Stimulated activated CD8-positive, alpha-beta memory T cell treated with anti-CD3 and anti-CD28 coated beads, Interleukin-15, amount 100 ng/mL, for 1 hour (primary cell): Measurements from ENCODE around the gene AUP1.
A peak's percentile ranks its signal among the peaks of the same experiment; 100 is the strongest.

Experiments
- DNase-seq: peaks from one replicate; pipeline ENCODE4 v3.0.0-alpha.2; 2020; ENCODE audit warnings: low read depth

The AUP1 gene

GRCh38 chr2:74513605-74514367, 15.7 kb downstream of the AUP1 start:
- no peak for DNase-seq

GRCh38 chr2:74512744-74513604, 16.5 kb downstream of the AUP1 start:
- no peak for DNase-seq

- no peak for DNase-seq
Observed at GRCh38 chr2:74511104-74511989, 18.2 kb downstream of the AUP1 start.

GRCh38 chr2:74510272-74510671, 19.2 kb downstream of the AUP1 start:
- no peak for DNase-seq

- DNase-seq = no peak
Observed at GRCh38 chr2:74507926-74508520, 21.5 kb downstream of the AUP1 start.

- peak; percentile 99 for DNase-seq
Observed at GRCh38 chr2:74507145-74507925, 22.2 kb downstream of the AUP1 start, which contains the start of gene PCGF1. Gene PCGF1 (minus strand): TSS chr2:74507695. CDS start chr2:74507668, 27 bp downstream.

GRCh38 chr2:74505448-74506246, 23.9 kb downstream of the AUP1 start:
- no peak for DNase-seq

- no peak for DNase-seq
Observed at GRCh38 chr2:74504591-74504990, 24.9 kb downstream of the AUP1 start.

- DNase-seq = no peak
Observed at GRCh38 chr2:74503506-74504475, 25.7 kb downstream of the AUP1 start.

- DNase-seq = no peak
Observed at GRCh38 chr2:74502720-74503505, 26.6 kb downstream of the AUP1 start.

- DNase-seq = no peak
Observed at GRCh38 chr2:74502147-74502719, 27.3 kb downstream of the AUP1 start.

- no peak for DNase-seq
Observed at GRCh38 chr2:74501335-74502071, 28.0 kb downstream of the AUP1 start.

- no peak for DNase-seq
Observed at GRCh38 chr2:74500578-74500946, 28.9 kb downstream of the AUP1 start.

- no peak for DNase-seq
Observed at GRCh38 chr2:74499940-74500577, 29.4 kb downstream of the AUP1 start.

- DNase-seq = no peak
Observed at GRCh38 chr2:74499267-74499939, 30.1 kb downstream of the AUP1 start, which contains the start of gene LBX2. Gene LBX2 (minus strand): TSS chr2:74499603. CDS start chr2:74499537, 66 bp downstream.
